PC-3 (cell line): Measurements from ENCODE around the gene SPHK2.
"Not testable (repeated sequence)": the region's sequence is repeated elsewhere in the genome, so short reads cannot be mapped to it uniquely, and the experiment has no call there.

Experiments used
- CTCF ChIP-seq: fragments of 300-600 bp; sonication (generic); conservative IDR thresholded peaks from 2 replicates; pipeline ENCODE4 v1.5.1; 2017; ENCODE audit warnings: antibody characterized with exemption, low read depth, mild to moderate bottlenecking, low read length
- EZH2 ChIP-seq: fragments of 300-600 bp; sonication (generic); IDR thresholded peaks from one replicate; pipeline ENCODE4 v1.6.1; 2017; ENCODE audit warnings: antibody characterized with exemption, mild to moderate bottlenecking, low read length; ENCODE audit not compliant: unreplicated experiment
- EZH2phosphoT487 ChIP-seq: fragments of 300-600 bp; sonication (generic); IDR thresholded peaks from 2 replicates; pipeline ENCODE4 v1.6.1; 2018; ENCODE audit warnings: mild to moderate bottlenecking, antibody characterized with exemption, low read length, borderline replicate concordance

DNA sequence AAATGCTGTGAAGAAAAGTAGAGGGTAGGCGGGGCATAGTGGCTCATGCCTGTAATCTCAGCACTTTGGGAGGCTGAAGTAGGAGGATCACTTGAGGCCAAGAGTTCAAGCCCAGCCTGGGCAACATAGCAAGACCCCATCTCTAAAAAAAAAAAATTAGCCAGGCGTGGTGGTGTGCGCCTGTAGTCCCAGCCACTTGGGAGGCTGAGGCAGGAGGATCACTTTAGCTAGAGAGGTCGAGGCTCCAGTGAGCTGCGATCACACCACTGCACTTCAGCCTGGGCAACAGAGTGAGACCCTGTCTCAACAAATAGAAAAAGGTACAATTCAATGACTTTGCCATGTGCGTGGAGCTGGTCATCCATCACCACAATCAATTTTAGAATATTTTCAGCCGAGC is 41.4 kb upstream of the SPHK2 start:
- not testable (repeated sequence) for TF ChIP-seq CTCF, EZH2, EZH2phosphoT487
